HEK293T (cell line): ENCODE measurements around the gene ZCCHC7.

ENCODE experiments used
- BHLHE40 ChIP-seq: fragments of 450-650 bp; IDR thresholded peaks from 2 replicates; pipeline ENCODE4 v1.6.1; 2016; ENCODE audit warnings: mild to moderate bottlenecking, moderate library complexity, borderline replicate concordance
- CTBP1 ChIP-seq: fragments of 450-650 bp; IDR thresholded peaks from 2 replicates; pipeline ENCODE4 v1.6.1; 2016; ENCODE audit warnings: borderline replicate concordance
- FOXA1 ChIP-seq: fragments of 450-650 bp; IDR thresholded peaks from 2 replicates; pipeline ENCODE4 v1.6.1; 2016; ENCODE audit warnings: mild to moderate bottlenecking
- FOXM1 ChIP-seq: fragments of 450-650 bp; IDR thresholded peaks from 2 replicates; pipeline ENCODE4 v1.6.1; 2017; ENCODE audit warnings: mild to moderate bottlenecking, borderline replicate concordance
- HDGF ChIP-seq: fragments of 450-650 bp; IDR thresholded peaks from 2 replicates; pipeline ENCODE4 v1.6.1; 2017; ENCODE audit warnings: antibody characterized with exemption, borderline replicate concordance
- PKNOX1 ChIP-seq: fragments of 450-650 bp; IDR thresholded peaks from 2 replicates; pipeline ENCODE4 v1.6.1; 2016
- SP1 ChIP-seq: fragments of 450-650 bp; IDR thresholded peaks from 2 replicates; pipeline ENCODE4 v1.6.1; 2017
- SUZ12 ChIP-seq: fragments of 450-650 bp; IDR thresholded peaks from 2 replicates; pipeline ENCODE4 v1.6.1; 2016; ENCODE audit warnings: mild to moderate bottlenecking
- TARDBP ChIP-seq: fragments of 450-650 bp; IDR thresholded peaks from 2 replicates; pipeline ENCODE4 v1.6.1; 2016
- ZNF384 ChIP-seq: fragments of 450-650 bp; IDR thresholded peaks from 2 replicates; pipeline ENCODE4 v1.6.1; 2016

DNA sequence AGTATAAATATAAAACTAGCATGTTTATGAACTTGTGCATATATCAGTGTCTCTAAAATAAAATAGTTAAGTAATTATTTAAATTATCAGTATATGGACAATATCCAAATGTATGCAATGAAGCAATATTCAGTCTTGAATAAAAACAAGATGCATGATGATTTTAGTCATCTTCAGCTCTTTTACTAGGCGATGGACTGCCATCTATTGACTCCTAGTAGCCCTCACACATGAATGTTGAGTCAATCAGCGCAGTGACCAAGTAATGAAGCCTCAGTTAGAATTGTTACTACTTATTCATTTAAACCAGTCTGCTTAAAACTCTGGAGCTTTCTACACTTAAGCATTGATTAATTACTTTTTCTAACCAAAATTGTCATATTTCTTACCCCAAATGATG lies 209.2 kb downstream of the ZCCHC7 start:
- no peak for TF ChIP-seq SUZ12
- TF ChIP-seq CTBP1: no peak
- no peak for TF ChIP-seq TARDBP
- 0 out of 2 replicates have a peak, but pooled peaks have one; percentile 13 for TF ChIP-seq PKNOX1
- no peak for TF ChIP-seq BHLHE40
- TF ChIP-seq FOXA1: no peak
- no peak for TF ChIP-seq SP1
- no peak for TF ChIP-seq ZNF384
- no peak for TF ChIP-seq HDGF
- no peak for TF ChIP-seq FOXM1
